ENCODE measurements around the gene EFCAB6. TPM values are rescaled to one million over a fixed set of nuclear protein-coding genes. Genes with fewer than 3 reads are reported as not detected.

The EFCAB6 gene
- total RNA-seq, 2 donors from 2014 or later, result 3.3 to 10.5 TPM

GRCh38 chr22:43531651-43532050 is 280.5 kb downstream of the EFCAB6 start:
- H3K36me3 ChIP-seq, result no peaks in the 10 kb centered on the region
- no peak for TF ChIP-seq POLR2A (IDR thresholded peaks at IDR 0.05)
- TF ChIP-seq POLR2AphosphoS5 (IDR thresholded peaks at IDR 0.05), result no peak
- TF ChIP-seq, protein P1, sequence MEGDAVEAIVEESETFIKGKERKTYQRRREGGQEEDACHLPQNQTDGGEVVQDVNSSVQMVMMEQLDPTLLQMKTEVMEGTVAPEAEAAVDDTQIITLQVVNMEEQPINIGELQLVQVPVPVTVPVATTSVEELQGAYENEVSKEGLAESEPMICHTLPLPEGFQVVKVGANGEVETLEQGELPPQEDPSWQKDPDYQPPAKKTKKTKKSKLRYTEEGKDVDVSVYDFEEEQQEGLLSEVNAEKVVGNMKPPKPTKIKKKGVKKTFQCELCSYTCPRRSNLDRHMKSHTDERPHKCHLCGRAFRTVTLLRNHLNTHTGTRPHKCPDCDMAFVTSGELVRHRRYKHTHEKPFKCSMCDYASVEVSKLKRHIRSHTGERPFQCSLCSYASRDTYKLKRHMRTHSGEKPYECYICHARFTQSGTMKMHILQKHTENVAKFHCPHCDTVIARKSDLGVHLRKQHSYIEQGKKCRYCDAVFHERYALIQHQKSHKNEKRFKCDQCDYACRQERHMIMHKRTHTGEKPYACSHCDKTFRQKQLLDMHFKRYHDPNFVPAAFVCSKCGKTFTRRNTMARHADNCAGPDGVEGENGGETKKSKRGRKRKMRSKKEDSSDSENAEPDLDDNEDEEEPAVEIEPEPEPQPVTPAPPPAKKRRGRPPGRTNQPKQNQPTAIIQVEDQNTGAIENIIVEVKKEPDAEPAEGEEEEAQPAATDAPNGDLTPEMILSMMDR (IDR thresholded peaks at IDR 0.05), result no peak
- H3K4me1 ChIP-seq (replicated peaks), result no peaks in the 10 kb centered on the region
- DNase-seq (ENCODE audit: low spot score), result no peak
- intact Hi-C loops (cut with DNase I), result no loop called here
- 72% methylated on average over 4 of the region's 4 CpGs for WGBS
- no peaks in the 10 kb centered on the region for H3K9me3 ChIP-seq
- H3K27ac ChIP-seq, result no peak overlapping the region
- no peaks in the 10 kb centered on the region for H3K27me3 ChIP-seq (replicated peaks; ENCODE audit: insufficient read depth)
- H3K4me3 ChIP-seq, result no peak overlapping the region

- no peak overlapping the region for H3K4me3 ChIP-seq
- no peaks in the 10 kb centered on the region for H3K36me3 ChIP-seq
- H3K27ac ChIP-seq, result no peak overlapping the region
- WGBS, result 64% methylated on average over 34 of the region's 34 CpGs
- no peaks in the 10 kb centered on the region for H3K9me3 ChIP-seq
- no peaks in the 10 kb centered on the region for H3K27me3 ChIP-seq (replicated peaks; ENCODE audit: insufficient read depth)
- intact Hi-C loops (cut with DNase I), result no loop called here
- H3K4me1 ChIP-seq (replicated peaks), result no peaks in the 10 kb centered on the region
- TF ChIP-seq POLR2AphosphoS5 (IDR thresholded peaks at IDR 0.05), result no peak
- TF ChIP-seq, protein P1 (IDR thresholded peaks at IDR 0.05), result no peak
- no peak for TF ChIP-seq POLR2A (IDR thresholded peaks at IDR 0.05)
- DNase-seq (ENCODE audit: low spot score), result no peak
Observed at GRCh38 chr22:43530349-43531201, 281.5 kb downstream of the EFCAB6 start.

GRCh38 chr22:43529934-43530333 is 282.2 kb downstream of the EFCAB6 start:
- intact Hi-C loops (cut with DNase I), result no loop called here
- H3K4me3 ChIP-seq, result no peak overlapping the region
- WGBS, result 92% methylated on average over 9 of the region's 9 CpGs
- H3K27me3 ChIP-seq (replicated peaks; ENCODE audit: insufficient read depth), result no peaks in the 10 kb centered on the region
- H3K4me1 ChIP-seq (replicated peaks), result no peaks in the 10 kb centered on the region
- H3K9me3 ChIP-seq, result no peaks in the 10 kb centered on the region
- H3K27ac ChIP-seq, result no peak overlapping the region
- no peak for DNase-seq (ENCODE audit: low spot score)
- no peaks in the 10 kb centered on the region for H3K36me3 ChIP-seq
- TF ChIP-seq POLR2A (IDR thresholded peaks at IDR 0.05) (no peak), POLR2AphosphoS5 (IDR thresholded peaks at IDR 0.05) (no peak)
- TF ChIP-seq, protein P1 (IDR thresholded peaks at IDR 0.05), result no peak

GRCh38 chr22:43529461-43529860 is 282.6 kb downstream of the EFCAB6 start:
- H3K9me3 ChIP-seq, result no peaks in the 10 kb centered on the region
- TF ChIP-seq, protein P1 (IDR thresholded peaks at IDR 0.05), result no peak
- TF ChIP-seq POLR2A (IDR thresholded peaks at IDR 0.05), result no peak
- WGBS, result 91% methylated on average over 2 of the region's 2 CpGs

More at GRCh38 chr22:43529461-43529860, 282.6 kb downstream of the EFCAB6 start:
- Histone ChIP-seq H3K36me3 (no peaks in the 10 kb centered on the region), H3K4me3 (no peak overlapping the region), H3K4me1 (replicated peaks) (no peaks in the 10 kb centered on the region), H3K27me3 (replicated peaks; ENCODE audit: insufficient read depth) (no peaks in the 10 kb centered on the region), H3K27ac (no peak overlapping the region)
- intact Hi-C loops (cut with DNase I), result no loop called here
- no peak for DNase-seq (ENCODE audit: low spot score)
